ENCODE data around the gene HIF3A.

GRCh38 chr19:46295401-46296201, 1.2 kb upstream of the HIF3A start:
- TF ChIP-seq ZNF134 (CRISPR knock-in tag; conservative IDR thresholded peaks at IDR 0.05) (no peak), USF2 (CRISPR knock-in tag; IDR thresholded peaks at IDR 0.05) (no peak), ESRRB (CRISPR knock-in tag; IDR thresholded peaks at IDR 0.05; ENCODE audit: borderline replicate concordance) (no peak), ATF7 (IDR thresholded peaks at IDR 0.05) (no peak), POLR2AphosphoS2 (IDR thresholded peaks at IDR 0.05; ENCODE audit: low read length) (no peak), YY1 (IDR thresholded peaks at IDR 0.05; ENCODE audit: borderline replicate concordance in 1 of 3, control insufficient read depth in 1 of 3, extremely low read depth in 1 of 3, insufficient read depth in 3 of 3, insufficient read length in 1 of 3, insufficient replicate concordance in 2 of 3, low read depth in 1 of 3, low read length in 2 of 3) (no peak), UBTF (IDR thresholded peaks at IDR 0.05; ENCODE audit: borderline replicate concordance in 1 of 2, low read depth in 2 of 2, low read length in 2 of 2) (no peak)
